Measurements from ENCODE around the gene PCDH10.
"Not testable (repeated sequence)": the region's sequence is repeated elsewhere in the genome, so short reads cannot be mapped to it uniquely, and the experiment has no call there.

The PCDH10 gene

GRCh38 chr4:133190098-133190497 is 41.0 kb downstream of the PCDH10 start:
- Histone ChIP-seq H2AFZ (ENCODE audit: low read depth) (no peak overlapping the region), H3K27me3 (ENCODE audit: insufficient read depth, low read depth) (no peaks in the 10 kb centered on the region), H3K4me3 (IDR thresholded peaks at IDR 0.05; ENCODE audit: insufficient read depth, low read depth, low read length) (no peak overlapping the region), H3K27ac (no peak overlapping the region), H3K9ac (no peak overlapping the region), H3K4me2 (no peak overlapping the region), H3K36me3 (ENCODE audit: insufficient read depth) (no peaks in the 10 kb centered on the region), H3K79me2 (ENCODE audit: insufficient read depth, low read depth) (no peaks in the 10 kb centered on the region), H3K4me1 (ENCODE audit: low read depth, poor library complexity, severe bottlenecking) (peaks cover 19% of the 10 kb centered on the region), H4K20me1 (ENCODE audit: insufficient read depth) (no peaks in the 10 kb centered on the region)
- TF ChIP-seq, protein P1, sequence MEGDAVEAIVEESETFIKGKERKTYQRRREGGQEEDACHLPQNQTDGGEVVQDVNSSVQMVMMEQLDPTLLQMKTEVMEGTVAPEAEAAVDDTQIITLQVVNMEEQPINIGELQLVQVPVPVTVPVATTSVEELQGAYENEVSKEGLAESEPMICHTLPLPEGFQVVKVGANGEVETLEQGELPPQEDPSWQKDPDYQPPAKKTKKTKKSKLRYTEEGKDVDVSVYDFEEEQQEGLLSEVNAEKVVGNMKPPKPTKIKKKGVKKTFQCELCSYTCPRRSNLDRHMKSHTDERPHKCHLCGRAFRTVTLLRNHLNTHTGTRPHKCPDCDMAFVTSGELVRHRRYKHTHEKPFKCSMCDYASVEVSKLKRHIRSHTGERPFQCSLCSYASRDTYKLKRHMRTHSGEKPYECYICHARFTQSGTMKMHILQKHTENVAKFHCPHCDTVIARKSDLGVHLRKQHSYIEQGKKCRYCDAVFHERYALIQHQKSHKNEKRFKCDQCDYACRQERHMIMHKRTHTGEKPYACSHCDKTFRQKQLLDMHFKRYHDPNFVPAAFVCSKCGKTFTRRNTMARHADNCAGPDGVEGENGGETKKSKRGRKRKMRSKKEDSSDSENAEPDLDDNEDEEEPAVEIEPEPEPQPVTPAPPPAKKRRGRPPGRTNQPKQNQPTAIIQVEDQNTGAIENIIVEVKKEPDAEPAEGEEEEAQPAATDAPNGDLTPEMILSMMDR (conservative IDR thresholded peaks at IDR 0.05; ENCODE audit: low read depth, low read length): no peak

- H2AFZ ChIP-seq (ENCODE audit: low read depth): no peak overlapping the region
These were observed 59.7 kb downstream of the PCDH10 start for GRCh38 chr4:133208694-133209285.

DNA sequence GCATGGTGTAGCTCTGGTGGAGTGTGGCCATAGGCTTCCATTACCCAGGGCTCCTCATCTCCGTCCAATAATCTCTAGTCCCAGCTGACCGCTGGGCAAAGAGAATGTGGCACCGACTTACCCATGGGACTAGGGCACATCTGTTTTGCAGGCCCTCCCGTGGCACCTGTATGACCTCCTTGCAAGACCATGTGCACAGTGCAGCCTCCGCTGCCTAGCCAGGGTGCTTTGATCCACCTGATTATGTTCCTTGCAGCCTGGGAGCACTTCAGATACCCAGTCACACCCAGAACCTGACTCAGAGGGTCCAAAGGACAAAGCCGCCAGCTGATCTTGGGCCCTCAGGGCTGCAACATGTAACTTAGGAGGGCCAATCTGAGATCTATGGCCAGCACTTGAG is 84.8 kb downstream of the PCDH10 start:
- Histone ChIP-seq H4K20me1 (ENCODE audit: insufficient read depth) (no peaks in the 10 kb centered on the region), H3K27ac (no peak overlapping the region), H3K4me1 (ENCODE audit: low read depth, poor library complexity, severe bottlenecking) (no peaks in the 10 kb centered on the region), H3K4me2 (no peak overlapping the region), H3K4me3 (IDR thresholded peaks at IDR 0.05; ENCODE audit: insufficient read depth, low read depth, low read length) (no peak overlapping the region), H3K9ac (no peak overlapping the region), H3K79me2 (ENCODE audit: insufficient read depth, low read depth) (no peaks in the 10 kb centered on the region), H3K36me3 (ENCODE audit: insufficient read depth) (no peaks in the 10 kb centered on the region), H2AFZ (ENCODE audit: low read depth) (no peak overlapping the region), H3K27me3 (ENCODE audit: insufficient read depth, low read depth) (no peaks in the 10 kb centered on the region)
- TF ChIP-seq, protein P1 (conservative IDR thresholded peaks at IDR 0.05; ENCODE audit: low read depth, low read length): no peak

More at GRCh38 chr4:133208694-133209285, 59.7 kb downstream of the PCDH10 start:
- Histone ChIP-seq H3K36me3 (ENCODE audit: insufficient read depth) (no peaks in the 10 kb centered on the region), H3K27me3 (ENCODE audit: insufficient read depth, low read depth) (no peaks in the 10 kb centered on the region), H3K79me2 (ENCODE audit: insufficient read depth, low read depth) (no peaks in the 10 kb centered on the region), H3K4me1 (ENCODE audit: low read depth, poor library complexity, severe bottlenecking) (no peaks in the 10 kb centered on the region), H3K27ac (no peak overlapping the region), H3K4me2 (no peak overlapping the region), H4K20me1 (ENCODE audit: insufficient read depth) (no peaks in the 10 kb centered on the region), H3K4me3 (IDR thresholded peaks at IDR 0.05; ENCODE audit: insufficient read depth, low read depth, low read length) (no peak overlapping the region), H3K9ac (no peak overlapping the region)
- TF ChIP-seq, protein P1 (conservative IDR thresholded peaks at IDR 0.05; ENCODE audit: low read depth, low read length): no peak

DNA sequence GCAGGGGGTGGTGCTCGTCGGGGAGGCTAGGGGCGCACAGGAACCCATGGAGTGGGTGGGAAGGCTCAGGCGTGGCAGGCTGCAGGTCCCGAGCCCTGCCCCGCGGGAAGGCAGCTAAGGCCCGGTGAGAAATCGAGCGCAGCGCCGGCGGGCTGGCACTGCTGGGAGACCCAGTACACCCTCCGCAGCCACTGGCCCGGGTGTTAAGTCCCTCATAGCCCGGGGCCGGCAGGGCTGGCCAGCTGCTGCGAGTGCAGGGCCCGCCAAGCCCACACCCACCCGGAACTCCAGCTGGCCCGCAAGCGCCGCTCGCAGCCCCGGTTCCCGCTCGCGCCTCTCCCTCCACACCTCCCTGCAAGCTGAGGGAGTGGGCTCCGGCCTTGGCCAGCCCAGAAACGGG is 91.4 kb downstream of the PCDH10 start:
- not testable (repeated sequence) for H4K20me1 ChIP-seq (ENCODE audit: insufficient read depth); H3K27ac ChIP-seq; H3K79me2 ChIP-seq (ENCODE audit: insufficient read depth, low read depth)

More for the DNA sequence above, 91.4 kb downstream of the PCDH10 start:
- H3K4me3 ChIP-seq (IDR thresholded peaks at IDR 0.05; ENCODE audit: insufficient read depth, low read depth, low read length); H3K36me3 ChIP-seq (ENCODE audit: insufficient read depth); H3K9ac ChIP-seq; H3K27me3 ChIP-seq (ENCODE audit: insufficient read depth, low read depth); H3K4me1 ChIP-seq (ENCODE audit: low read depth, poor library complexity, severe bottlenecking); H3K4me2 ChIP-seq; H2AFZ ChIP-seq (ENCODE audit: low read depth): not testable (repeated sequence)
